CD4-positive, alpha-beta T cell treated with Interleukin-1 beta for 1 hour (primary cell): ENCODE measurements around the gene METTL22.
"Not testable (repeated sequence)": the region's sequence is repeated elsewhere in the genome, so short reads cannot be mapped to it uniquely, and the experiment has no call there.

ENCODE experiments used
- DNase-seq, 2 donors: peaks; one replicate each; pipeline ENCODE4 v3.0.0-alpha.2; 2020 to 2022

The METTL22 gene

GRCh38 chr16:8634991-8635736 is 13.7 kb downstream of the METTL22 start:
- DNase-seq = no peak

GRCh38 chr16:8639694-8640093 is 18.2 kb downstream of the METTL22 start:
- DNase-seq = no peak

- DNase-seq = no peak
Observed at GRCh38 chr16:8641671-8642070, 20.2 kb downstream of the METTL22 start.

GRCh38 chr16:8642146-8642545 is 20.6 kb downstream of the METTL22 start:
- no peak for DNase-seq

- DNase-seq = peak in 1 of 2 donors; percentile 41
Observed at GRCh38 chr16:8644211-8645140, 23.0 kb downstream of the METTL22 start.

GRCh38 chr16:8645141-8645521 is 23.6 kb downstream of the METTL22 start:
- DNase-seq = no peak

- DNase-seq = no peak
Observed at GRCh38 chr16:8645831-8646230, 24.3 kb downstream of the METTL22 start.

- no peak for DNase-seq
Observed at GRCh38 chr16:8646326-8647053, 25.0 kb downstream of the METTL22 start.

- DNase-seq = no peak
Observed at GRCh38 chr16:8647721-8648318, 26.3 kb downstream of the METTL22 start.

- DNase-seq = no peak
Observed at GRCh38 chr16:8648877-8649276, 27.4 kb downstream of the METTL22 start.

- DNase-seq = no peak
Observed at GRCh38 chr16:8649829-8650554, 28.5 kb downstream of the METTL22 start.

GRCh38 chr16:8651958-8652357 is 30.5 kb downstream of the METTL22 start:
- not testable (repeated sequence) for DNase-seq

- peak; percentile 12 to 39 for DNase-seq
Observed at GRCh38 chr16:8655184-8655717, 33.8 kb downstream of the METTL22 start.

GRCh38 chr16:8656376-8656775 is 34.9 kb downstream of the METTL22 start:
- no peak for DNase-seq

GRCh38 chr16:8660841-8661301 is 39.4 kb downstream of the METTL22 start:
- DNase-seq = peak; percentile 14 to 62

GRCh38 chr16:8661703-8662102 is 40.2 kb downstream of the METTL22 start:
- no peak for DNase-seq

GRCh38 chr16:8663192-8664089 is 41.9 kb downstream of the METTL22 start:
- DNase-seq = no peak

GRCh38 chr16:8665529-8665928 is 44.0 kb downstream of the METTL22 start:
- DNase-seq = no peak

GRCh38 chr16:8667492-8667891 is 46.0 kb downstream of the METTL22 start:
- no peak for DNase-seq

GRCh38 chr16:8668113-8668512 is 46.6 kb downstream of the METTL22 start:
- DNase-seq = no peak

GRCh38 chr16:8669481-8669880 is 48.0 kb downstream of the METTL22 start:
- no peak for DNase-seq
